GM18526 (cell line): Measurements from ENCODE around the gene CSPG5.

Experiments used
- POLR2A ChIP-seq: IDR thresholded peaks from 3 replicates; pipeline ENCODE4 v1.6.1; 2011; ENCODE audit not compliant: insufficient read length; ENCODE audit errors: extremely low read depth

Gene CSPG5

GRCh38 chr3:47603332-47603731, 24.7 kb upstream of the CSPG5 start:
- no peak for TF ChIP-seq POLR2A

GRCh38 chr3:47601281-47601680, 22.6 kb upstream of the CSPG5 start:
- TF ChIP-seq POLR2A, result no peak

DNA sequence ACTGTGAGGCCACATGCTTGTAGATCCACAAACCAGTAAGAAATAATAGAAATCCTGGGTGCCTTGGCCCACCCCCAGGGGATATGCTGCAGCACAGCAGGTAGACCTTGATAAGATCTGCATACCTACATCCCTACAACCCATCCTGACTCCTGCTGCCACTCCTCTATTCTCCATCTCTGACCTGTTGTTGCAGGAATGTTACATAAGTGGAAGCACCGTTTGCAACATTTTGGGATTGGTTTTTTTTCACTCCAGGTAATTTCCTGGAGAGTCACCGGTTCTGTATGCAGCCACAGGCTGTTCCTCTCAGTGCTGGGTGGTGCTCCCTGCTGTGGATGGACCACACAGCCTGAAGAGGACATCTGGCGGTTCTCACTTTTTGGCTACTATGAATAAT, 16.1 kb upstream of the CSPG5 start:
- TF ChIP-seq POLR2A, result no peak

GRCh38 chr3:47592066-47592795, 13.6 kb upstream of the CSPG5 start:
- no peak for TF ChIP-seq POLR2A

DNA sequence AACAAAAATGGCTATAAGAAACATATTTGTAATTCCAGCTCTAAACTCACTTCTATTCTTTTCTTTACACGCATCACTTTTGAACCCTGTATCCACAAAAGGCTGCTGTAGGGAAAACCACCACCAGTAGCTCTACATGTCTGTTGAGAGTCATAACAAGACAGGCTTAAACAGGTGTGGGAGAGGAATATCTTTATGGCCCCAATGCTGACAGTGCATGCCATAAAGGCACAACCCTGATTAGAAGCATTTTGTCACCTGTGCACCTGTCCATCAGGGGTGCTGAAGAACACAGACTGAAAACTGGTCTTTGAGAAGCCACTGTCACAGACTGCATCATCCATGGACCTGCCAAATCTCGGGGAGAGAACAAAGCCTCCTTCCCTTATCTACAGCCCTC, 11.6 kb upstream of the CSPG5 start:
- no peak for TF ChIP-seq POLR2A

DNA sequence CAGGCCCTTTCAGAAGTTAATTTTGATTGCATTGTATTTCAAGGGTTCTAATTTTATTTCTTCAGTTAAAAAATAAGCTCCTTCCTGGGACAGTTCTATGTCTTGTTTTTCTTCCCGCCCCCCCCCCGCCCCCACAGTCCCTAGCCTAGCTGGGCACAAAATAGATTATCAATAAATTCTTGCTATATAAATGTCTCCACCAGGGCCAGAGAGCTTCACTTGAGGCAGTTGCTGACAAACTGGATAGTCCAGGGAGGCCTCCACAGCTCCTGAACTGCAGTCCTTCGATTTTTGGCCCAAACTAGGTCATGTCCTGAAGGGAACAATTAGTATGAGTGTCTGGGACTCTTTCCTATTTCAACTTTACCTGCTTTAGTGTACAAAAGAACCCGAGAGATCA, 9.9 kb upstream of the CSPG5 start:
- no peak for TF ChIP-seq POLR2A

GRCh38 chr3:47588053-47588452, 9.4 kb upstream of the CSPG5 start:
- TF ChIP-seq POLR2A, result no peak

- TF ChIP-seq POLR2A, result no peak
Measured at GRCh38 chr3:47586746-47587145, 8.1 kb upstream of the CSPG5 start.

GRCh38 chr3:47583320-47584075, 4.8 kb upstream of the CSPG5 start:
- TF ChIP-seq POLR2A, result no peak

DNA sequence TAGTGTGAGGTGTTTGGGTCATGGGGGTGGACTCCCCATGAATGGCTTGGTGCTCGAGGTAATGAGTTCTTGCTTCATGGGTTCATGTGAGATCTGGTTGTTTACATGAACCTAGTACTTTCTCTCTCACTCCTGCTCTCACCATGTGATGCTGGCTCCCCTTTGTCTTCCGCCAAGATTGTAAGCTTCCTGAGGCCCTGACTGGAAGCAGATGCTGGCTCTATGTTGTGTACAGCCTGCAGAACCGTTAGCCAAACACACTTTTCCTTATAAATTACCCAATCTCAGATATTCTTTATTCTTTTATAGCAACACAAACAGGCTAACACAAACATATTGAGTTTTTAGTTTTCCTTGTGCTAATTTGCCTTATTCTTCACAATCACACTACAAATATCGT, 3.2 kb upstream of the CSPG5 start:
- TF ChIP-seq POLR2A, result no peak

DNA sequence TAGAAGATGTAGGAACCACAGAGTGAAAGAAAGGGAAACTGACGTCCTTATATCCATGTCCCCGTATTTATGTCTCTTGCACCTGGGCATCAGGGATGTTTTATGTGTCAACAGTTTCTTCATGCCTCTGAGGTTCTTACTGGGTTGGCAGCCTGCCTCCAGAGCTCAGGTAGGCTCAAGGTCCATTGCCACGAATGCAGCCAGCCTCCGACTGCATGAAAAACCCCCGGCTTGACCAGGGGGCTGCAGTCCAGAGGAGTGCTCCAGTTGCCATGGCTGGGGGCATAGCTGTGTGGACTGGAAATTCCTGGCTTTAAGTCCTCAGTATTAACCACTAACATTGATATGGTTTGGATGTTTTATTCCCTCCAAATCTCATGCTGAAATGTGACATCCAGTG, 2.8 kb upstream of the CSPG5 start:
- no peak for TF ChIP-seq POLR2A

GRCh38 chr3:47580481-47580880, 1.8 kb upstream of the CSPG5 start:
- no peak for TF ChIP-seq POLR2A

- TF ChIP-seq POLR2A, result no peak
Measured at GRCh38 chr3:47579875-47580274, 1.2 kb upstream of the CSPG5 start.

DNA sequence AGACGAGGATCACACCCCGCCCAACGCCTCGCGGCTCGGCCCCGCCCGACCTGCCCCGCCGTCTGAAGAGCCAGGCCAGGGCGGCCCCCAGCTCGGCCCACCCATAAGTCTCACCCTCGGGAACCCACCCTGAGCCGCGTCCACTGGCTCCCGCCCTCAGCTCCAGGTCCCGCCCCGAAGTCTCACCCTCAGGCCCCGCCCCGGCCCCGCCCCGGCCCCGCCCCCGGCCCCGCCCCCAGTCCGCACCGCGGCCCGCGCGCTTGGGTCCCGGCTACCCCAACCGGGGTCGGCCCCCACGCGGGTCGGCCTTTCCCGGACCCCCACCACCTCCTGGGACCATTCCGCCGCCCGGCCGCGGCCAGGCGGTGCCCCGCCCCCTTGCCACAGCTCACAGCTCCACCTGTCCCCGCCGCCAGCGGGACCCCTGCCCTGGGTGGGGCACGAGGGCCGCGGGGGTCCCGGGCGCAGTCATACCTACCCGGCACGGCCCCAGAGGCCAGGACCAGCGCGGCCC, 489 bp downstream of the CSPG5 start:
- no peak for TF ChIP-seq POLR2A

GRCh38 chr3:47577583-47578118, 1.0 kb downstream of the CSPG5 start:
- TF ChIP-seq POLR2A, result no peak
